VCaP (cell line): Measurements from ENCODE around the gene NPHS1.
A peak's percentile ranks its signal among the peaks of the same experiment; 100 is the strongest.
"Not testable (repeated sequence)": the region's sequence is repeated elsewhere in the genome, so short reads cannot be mapped to it uniquely, and the experiment has no call there.

Experiments
- H3K27ac ChIP-seq: fragments of 450-650 bp; 2 replicates; pipeline ENCODE4 v1.5.1; 2017
- TF ChIP-seq, protein P1 (sequence below): fragments of 450-650 bp; conservative IDR thresholded peaks from 2 replicates; pipeline ENCODE4 v1.5.1; 2017; ENCODE audit warnings: mild to moderate bottlenecking, moderate library complexity

Gene NPHS1

DNA sequence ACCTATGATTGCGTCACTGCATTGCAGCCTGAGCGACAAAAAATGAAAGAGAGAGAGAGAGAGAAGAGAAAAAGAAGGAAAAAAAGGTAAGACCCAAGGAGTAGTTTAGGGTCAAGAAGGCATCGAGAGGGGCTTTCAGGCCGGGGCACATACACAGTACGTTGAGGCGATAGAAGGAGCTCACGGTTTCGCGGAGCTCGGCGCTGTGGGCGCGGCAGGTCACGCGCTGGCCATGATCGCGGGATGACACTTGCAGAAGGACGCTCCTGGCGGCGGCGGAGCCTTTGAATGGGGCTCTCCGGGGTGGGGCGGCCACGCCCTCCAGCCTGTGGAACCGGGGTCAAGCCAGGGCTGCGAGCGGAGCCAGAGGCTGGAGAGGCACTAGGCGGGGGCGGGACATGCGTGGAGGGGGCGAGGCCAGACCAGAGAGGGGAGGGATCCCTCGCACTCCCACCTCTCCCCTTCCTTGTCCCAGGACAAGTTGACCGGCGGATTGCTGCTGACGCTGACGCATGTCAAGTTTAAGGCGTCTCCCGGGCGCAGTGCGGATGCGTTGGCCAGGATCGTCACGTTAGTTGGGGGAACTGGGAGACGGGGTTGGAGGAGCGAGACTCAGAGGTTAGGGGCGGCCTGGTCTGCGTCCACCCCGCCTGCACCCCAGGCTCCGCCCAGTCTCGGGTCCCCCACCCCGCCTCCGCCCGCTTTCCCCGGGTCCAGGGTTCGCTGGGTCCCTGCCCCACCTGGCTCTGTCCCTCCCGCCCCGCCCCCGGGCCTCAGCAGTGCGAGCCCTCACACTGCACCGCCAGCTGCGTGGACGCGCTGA, 6.9 kb downstream of the NPHS1 start:
- TF ChIP-seq, protein P1, sequence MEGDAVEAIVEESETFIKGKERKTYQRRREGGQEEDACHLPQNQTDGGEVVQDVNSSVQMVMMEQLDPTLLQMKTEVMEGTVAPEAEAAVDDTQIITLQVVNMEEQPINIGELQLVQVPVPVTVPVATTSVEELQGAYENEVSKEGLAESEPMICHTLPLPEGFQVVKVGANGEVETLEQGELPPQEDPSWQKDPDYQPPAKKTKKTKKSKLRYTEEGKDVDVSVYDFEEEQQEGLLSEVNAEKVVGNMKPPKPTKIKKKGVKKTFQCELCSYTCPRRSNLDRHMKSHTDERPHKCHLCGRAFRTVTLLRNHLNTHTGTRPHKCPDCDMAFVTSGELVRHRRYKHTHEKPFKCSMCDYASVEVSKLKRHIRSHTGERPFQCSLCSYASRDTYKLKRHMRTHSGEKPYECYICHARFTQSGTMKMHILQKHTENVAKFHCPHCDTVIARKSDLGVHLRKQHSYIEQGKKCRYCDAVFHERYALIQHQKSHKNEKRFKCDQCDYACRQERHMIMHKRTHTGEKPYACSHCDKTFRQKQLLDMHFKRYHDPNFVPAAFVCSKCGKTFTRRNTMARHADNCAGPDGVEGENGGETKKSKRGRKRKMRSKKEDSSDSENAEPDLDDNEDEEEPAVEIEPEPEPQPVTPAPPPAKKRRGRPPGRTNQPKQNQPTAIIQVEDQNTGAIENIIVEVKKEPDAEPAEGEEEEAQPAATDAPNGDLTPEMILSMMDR, result no peak
- H3K27ac ChIP-seq, result peak overlapping the region; percentile 51

DNA sequence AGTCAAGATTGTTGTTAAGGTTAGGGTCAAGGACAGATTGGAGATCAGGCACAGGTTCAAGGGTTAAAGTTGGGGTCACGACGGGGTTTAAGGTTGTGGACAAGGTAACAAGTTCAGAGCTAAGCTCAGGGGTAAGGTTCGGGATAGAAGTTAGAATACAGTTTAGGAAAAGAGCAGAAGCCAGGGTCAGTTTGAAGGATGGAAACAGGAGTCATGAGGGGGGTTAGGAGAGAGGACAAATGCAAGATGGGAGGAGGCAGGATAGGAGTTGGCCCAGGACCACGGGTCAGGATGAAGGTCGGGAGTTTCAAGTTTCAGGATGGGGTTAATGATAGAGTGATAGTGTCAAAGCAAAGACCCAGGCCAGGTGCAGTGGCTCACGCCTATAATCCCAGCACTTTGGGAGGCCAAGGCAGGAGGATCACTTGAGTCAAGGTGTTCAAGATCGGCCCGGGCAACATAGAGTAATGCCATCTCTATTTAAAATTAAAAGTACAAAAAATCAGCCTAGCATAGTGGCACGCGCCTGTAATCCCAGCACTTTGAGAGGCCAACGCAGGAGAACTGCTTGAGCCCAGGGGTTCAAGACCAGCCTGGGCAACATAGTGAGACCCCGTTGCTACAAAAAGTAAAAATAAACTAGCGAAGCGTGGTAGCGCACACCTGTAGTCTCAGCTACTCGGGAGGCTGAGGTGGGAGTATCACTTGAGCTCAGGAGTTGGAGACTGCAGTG, 7.7 kb downstream of the NPHS1 start:
- H3K27ac ChIP-seq, result no peak overlapping the region; the same call in 1 of the 2 replicates
- TF ChIP-seq, protein P1, result no peak

- H3K27ac ChIP-seq, result no peak overlapping the region
- TF ChIP-seq, protein P1, result no peak
Measured at GRCh38 chr19:35843676-35844481, 8.4 kb downstream of the NPHS1 start.

DNA sequence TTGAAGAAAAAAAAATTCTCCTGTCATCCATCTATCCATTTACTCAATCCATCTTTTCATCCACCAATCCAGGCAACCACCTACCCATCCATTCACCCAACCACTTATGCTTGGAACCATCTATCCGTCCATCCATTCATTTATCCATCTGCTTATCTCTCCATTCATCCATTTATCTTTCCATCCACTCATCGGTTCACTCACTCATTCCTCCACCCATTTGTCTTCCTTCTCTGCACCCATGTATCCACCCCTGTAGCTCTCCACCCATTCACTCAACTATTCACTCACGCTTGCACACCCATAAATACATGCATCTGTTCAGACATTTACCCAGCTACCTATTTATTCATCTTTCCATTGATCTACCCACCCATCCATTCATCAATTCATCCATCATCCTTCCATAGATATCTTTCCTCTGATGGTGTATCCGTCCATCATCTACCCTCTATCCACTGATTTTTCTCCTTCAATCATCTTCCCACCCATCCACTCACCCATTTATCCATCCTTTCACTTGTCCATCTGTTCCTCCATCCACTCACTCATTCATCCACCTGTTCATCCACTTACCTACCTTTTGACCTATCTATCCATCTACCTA, 9.5 kb downstream of the NPHS1 start:
- no peak overlapping the region for H3K27ac ChIP-seq
- TF ChIP-seq, protein P1, result no peak

- TF ChIP-seq, protein P1, result no peak
- H3K27ac ChIP-seq, result no peak overlapping the region
Measured at GRCh38 chr19:35841961-35842595, 10.2 kb downstream of the NPHS1 start.

- H3K27ac ChIP-seq, result not testable (repeated sequence)
Measured at GRCh38 chr19:35836096-35836495, 16.2 kb downstream of the NPHS1 start.

GRCh38 chr19:35833972-35834371, 18.3 kb downstream of the NPHS1 start:
- no peak overlapping the region for H3K27ac ChIP-seq
- TF ChIP-seq, protein P1, result no peak
